HepG2 (cell line): ENCODE data around the gene ARHGAP30. TPM values are rescaled to one million over a fixed set of nuclear protein-coding genes. Genes with fewer than 3 reads are reported as not detected.

ENCODE experiments used
- ATF7 ChIP-seq, 2 experiments: fragments of 450-650 bp in 1 of 2; sonication (generic) in 1 of 2; formaldehyde crosslinking in 1 of 2; IDR thresholded peaks; 2 replicates each; pipeline versions ENCODE4 v1.4.0 to v1.6.1; 2016 to 2020; ENCODE audit warnings: antibody characterized with exemption in 1 of 2, mild to moderate bottlenecking in 1 of 2, missing genetic modification reagents in 1 of 2
- CCAR2 ChIP-seq: fragments of 200-400 bp; formaldehyde crosslinking; optimal IDR thresholded peaks from 2 replicates; pipeline ENCODE3; 2018; ENCODE audit warnings: low read depth, mild to moderate bottlenecking, low read length, moderate library complexity
- CENPT ChIP-seq: sonication (generic); formaldehyde crosslinking; IDR thresholded peaks from 2 replicates; pipeline ENCODE4 v1.8.0; 2022; ENCODE audit warnings: low read depth, mild to moderate bottlenecking, moderate library complexity, missing genetic modification reagents
- EEA1 ChIP-seq: sonication (generic); formaldehyde crosslinking; IDR thresholded peaks from 2 replicates; pipeline ENCODE4 v1.5.1; 2020; ENCODE audit warnings: mild to moderate bottlenecking, missing genetic modification reagents, borderline replicate concordance
- HHEX ChIP-seq: IDR thresholded peaks from 2 replicates; pipeline ENCODE4 v1.6.1; 2016; ENCODE audit warnings: control low read depth
- LCORL ChIP-seq, 2 experiments: fragments of 450-650 bp in 1 of 2; sonication (generic) in 1 of 2; formaldehyde crosslinking in 1 of 2; IDR thresholded peaks; 2 replicates each; pipeline versions ENCODE4 v1.5.0 to v1.6.1; 2017 to 2020; ENCODE audit warnings: antibody characterized with exemption in 1 of 2, missing genetic modification reagents in 1 of 2
- PRDM15 ChIP-seq: sonication (generic); formaldehyde crosslinking; IDR thresholded peaks from 2 replicates; pipeline ENCODE4 v1.4.0; 2020; ENCODE audit warnings: missing genetic modification reagents
- SNRNP70 ChIP-seq: fragments of 200-400 bp; formaldehyde crosslinking; IDR thresholded peaks from 2 replicates; pipeline ENCODE4 v1.6.1; 2017; ENCODE audit warnings: mild to moderate bottlenecking, low read depth, low read length, moderate library complexity
- ZBTB34 ChIP-seq: sonication (generic); formaldehyde crosslinking; IDR thresholded peaks from 2 replicates; pipeline ENCODE4 v1.8.0; 2022; ENCODE audit warnings: mild to moderate bottlenecking, missing genetic modification reagents
- ZFP37 ChIP-seq: sonication (generic); formaldehyde crosslinking; IDR thresholded peaks from 2 replicates; pipeline ENCODE4 v1.4.0; 2020; ENCODE audit warnings: missing genetic modification reagents, borderline replicate concordance
- ZNF30 ChIP-seq: sonication (generic); formaldehyde crosslinking; IDR thresholded peaks from 2 replicates; pipeline ENCODE4 v1.5.0; 2020; ENCODE audit warnings: mild to moderate bottlenecking, missing genetic modification reagents
- ZNF597 ChIP-seq: sonication (generic); formaldehyde crosslinking; IDR thresholded peaks from 2 replicates; pipeline ENCODE4 v1.5.0; 2020; ENCODE audit warnings: missing genetic modification reagents
- ZNF646 ChIP-seq: sonication (generic); formaldehyde crosslinking; IDR thresholded peaks from 2 replicates; pipeline ENCODE4 v1.9.0; 2021; ENCODE audit warnings: mild to moderate bottlenecking, missing genetic modification reagents
- ZNF792 ChIP-seq: IDR thresholded peaks from 2 replicates; pipeline ENCODE4 v1.6.1; 2016
- ZNF883 ChIP-seq: sonication (generic); formaldehyde crosslinking; IDR thresholded peaks from 2 replicates; pipeline ENCODE4 v1.5.1; 2020; ENCODE audit warnings: mild to moderate bottlenecking, missing genetic modification reagents; ENCODE audit errors: not compliant biosample characterization
- polyA plus RNA-seq, 8 experiments: library from polyadenylated mRNA; depleted of rRNA in 3 of 8; stranded (reverse) in 7 of 8; unstranded in 1 of 8; fragments of >200 nt; fragmentation: Illumina TruSeq in 4 of 8; extraction: Trizol in 4 of 8; gene quantifications; 2 replicates each; pipeline versions ENCODE4 v1.2.1 to v1.2.3, GENCODE V29; 2011 to 2016; ENCODE audit warnings: low read depth in 4 of 8, missing spikeins in 1 of 8, mixed read lengths in 1 of 8; ENCODE audit not compliant: insufficient read depth in 1 of 8
- total RNA-seq, 5 experiments: library from RNA; depleted of rRNA; stranded (reverse); fragments of >200 nt; fragmentation: Illumina TruSeq; extraction: Trizol; gene quantifications; 2 replicates each; pipeline ENCODE4 v1.2.3, GENCODE V29; 2016; ENCODE audit warnings: low read depth in 1 of 5

ARHGAP30 gene
- total and polyA plus RNA-seq, 2 of the 13 experiments (the other 11 are each of a cell fraction or from before 2014, with no cell fraction given): 0.13 to 0.20 TPM

- TF ChIP-seq ZNF597 (CRISPR knock-in tag) (no peak; the same call in 1 of the 2 replicates), ZNF30 (CRISPR knock-in tag) (no peak), LCORL (IDR thresholded peaks at IDR 0.05) (0 out of 2 replicates have a peak, but pooled peaks have one; percentile 25), LCORL (CRISPR knock-in tag; IDR thresholded peaks at IDR 0.05) (peak; percentile 86; the same call in 1 of the 2 replicates), CENPT (CRISPR knock-in tag) (no peak), ZFP37 (CRISPR knock-in tag) (no peak), ZNF883 (peak; percentile 43), EEA1 (CRISPR knock-in tag) (no peak), ZNF792 (CRISPR knock-in tag) (peak; percentile 72; the same call in 1 of the 2 replicates), HHEX (CRISPR knock-in tag) (no peak), CCAR2 (peak; percentile 78), PRDM15 (no peak), ZNF646 (peak; percentile 97), ZBTB34 (CRISPR knock-in tag) (peak; percentile 85; the same call in 1 of the 2 replicates), SNRNP70 (no peak), ATF7 (IDR thresholded peaks at IDR 0.05) (peak; percentile 69), ATF7 (CRISPR knock-in tag; IDR thresholded peaks at IDR 0.05) (peak; percentile 97)
Observed at GRCh38 chr1:161013488-161014230, 56.0 kb downstream of the ARHGAP30 start (continued).
